ENCODE measurements around the gene DENND6B.

The DENND6B gene

GRCh38 chr22:50298266-50298637 lies 28.6 kb downstream of the DENND6B start:
- no peaks in the 10 kb centered on the region for H4K20me1 ChIP-seq (ENCODE audit: insufficient read depth, low read length)
- no peak overlapping the region for H3K9ac ChIP-seq (ENCODE audit: low read length)
- H3K79me2 ChIP-seq (ENCODE audit: insufficient read depth, low read length), result no peaks in the 10 kb centered on the region
- peaks cover 24% of the 10 kb centered on the region for H3K27me3 ChIP-seq (ENCODE audit: insufficient read depth, low read length)
- 0 out of 2 replicates have a peak, but pooled peaks cover 3% of the 10 kb centered on the region for H3F3A ChIP-seq (ENCODE audit: insufficient read depth, low read length)
- no peak overlapping the region for H2AFZ ChIP-seq (ENCODE audit: low read length)
- peaks cover 14% of the 10 kb centered on the region for H3K4me1 ChIP-seq (ENCODE audit: insufficient read depth, low read length, severe bottlenecking)
- H3K36me3 ChIP-seq (ENCODE audit: insufficient read depth, low read length), result no peaks in the 10 kb centered on the region
- no peaks in the 10 kb centered on the region for H3K9me2 ChIP-seq (ENCODE audit: low read depth, low read length)
- H3K27ac ChIP-seq (ENCODE audit: low read depth, low read length, poor library complexity, severe bottlenecking), result no peak overlapping the region
- H3K4me2 ChIP-seq (ENCODE audit: low read length), result no peak overlapping the region
- TF ChIP-seq EZH2 (IDR thresholded peaks at IDR 0.05; ENCODE audit: borderline replicate concordance, low read length), result no peak
- TF ChIP-seq CTCF (IDR thresholded peaks at IDR 0.05; ENCODE audit: low read length), result no peak
- H3K4me3 ChIP-seq (ENCODE audit: low read depth, low read length, poor library complexity, severe bottlenecking), result no peak overlapping the region
- H3K9me3 ChIP-seq (ENCODE audit: low read length), result no peaks in the 10 kb centered on the region

- Histone ChIP-seq H3K27ac (ENCODE audit: low read depth, low read length, poor library complexity, severe bottlenecking) (no peak overlapping the region), H3K4me1 (ENCODE audit: insufficient read depth, low read length, severe bottlenecking) (peaks cover 17% of the 10 kb centered on the region), H3K9me2 (ENCODE audit: low read depth, low read length) (no peaks in the 10 kb centered on the region), H3F3A (ENCODE audit: insufficient read depth, low read length) (0 out of 2 replicates have a peak, but pooled peaks cover 3% of the 10 kb centered on the region), H3K4me3 (ENCODE audit: low read depth, low read length, poor library complexity, severe bottlenecking) (no peak overlapping the region), H3K9ac (ENCODE audit: low read length) (no peak overlapping the region), H3K9me3 (ENCODE audit: low read length) (no peaks in the 10 kb centered on the region), H3K79me2 (ENCODE audit: insufficient read depth, low read length) (no peaks in the 10 kb centered on the region), H3K27me3 (ENCODE audit: insufficient read depth, low read length) (peaks cover 24% of the 10 kb centered on the region), H2AFZ (ENCODE audit: low read length) (no peak overlapping the region), H4K20me1 (ENCODE audit: insufficient read depth, low read length) (no peaks in the 10 kb centered on the region), H3K36me3 (ENCODE audit: insufficient read depth, low read length) (no peaks in the 10 kb centered on the region), H3K4me2 (ENCODE audit: low read length) (no peak overlapping the region)
- TF ChIP-seq CTCF (IDR thresholded peaks at IDR 0.05; ENCODE audit: low read length) (no peak), EZH2 (IDR thresholded peaks at IDR 0.05; ENCODE audit: borderline replicate concordance, low read length) (no peak)
Observed at GRCh38 chr22:50297510-50298265, 29.1 kb downstream of the DENND6B start.

- TF ChIP-seq EZH2 (IDR thresholded peaks at IDR 0.05; ENCODE audit: borderline replicate concordance, low read length), result no peak
- TF ChIP-seq CTCF (IDR thresholded peaks at IDR 0.05; ENCODE audit: low read length), result no peak
- H3K9ac ChIP-seq (ENCODE audit: low read length), result no peak overlapping the region
- H3K36me3 ChIP-seq (ENCODE audit: insufficient read depth, low read length), result no peaks in the 10 kb centered on the region
- H4K20me1 ChIP-seq (ENCODE audit: insufficient read depth, low read length), result no peaks in the 10 kb centered on the region
- no peak overlapping the region for H2AFZ ChIP-seq (ENCODE audit: low read length)
- H3K4me2 ChIP-seq (ENCODE audit: low read length), result no peak overlapping the region
- no peaks in the 10 kb centered on the region for H3K9me3 ChIP-seq (ENCODE audit: low read length)
- 0 out of 2 replicates have a peak, but pooled peaks cover 3% of the 10 kb centered on the region for H3F3A ChIP-seq (ENCODE audit: insufficient read depth, low read length)
- no peaks in the 10 kb centered on the region for H3K79me2 ChIP-seq (ENCODE audit: insufficient read depth, low read length)
- no peaks in the 10 kb centered on the region for H3K9me2 ChIP-seq (ENCODE audit: low read depth, low read length)
- peaks cover 25% of the 10 kb centered on the region for H3K4me1 ChIP-seq (ENCODE audit: insufficient read depth, low read length, severe bottlenecking)
- H3K27me3 ChIP-seq (ENCODE audit: insufficient read depth, low read length), result peaks cover 23% of the 10 kb centered on the region
- no peak overlapping the region for H3K27ac ChIP-seq (ENCODE audit: low read depth, low read length, poor library complexity, severe bottlenecking)
- no peak overlapping the region for H3K4me3 ChIP-seq (ENCODE audit: low read depth, low read length, poor library complexity, severe bottlenecking)
Observed at GRCh38 chr22:50296658-50297490, 29.9 kb downstream of the DENND6B start.
